KMS-11 (cell line): ENCODE measurements around the gene MALT1.
"Not testable (repeated sequence)": the region's sequence is repeated elsewhere in the genome, so short reads cannot be mapped to it uniquely, and the experiment has no call there.

Experiments used
- H2AFZ ChIP-seq: fragments of 200-600 bp; sonication (generic); 2 replicates; pipeline ENCODE4 v1.6.1; 2016; ENCODE audit warnings: antibody characterized with exemption, mixed run types, low read depth
- H3K27ac ChIP-seq: fragments of 200-600 bp; sonication (generic); 2 replicates; pipeline ENCODE4 v1.6.1; 2016; ENCODE audit warnings: mild to moderate bottlenecking, mixed run types
- H3K27me3 ChIP-seq: fragments of 200-600 bp; sonication (generic); 2 replicates; pipeline ENCODE4 v1.6.1; 2017; ENCODE audit warnings: mild to moderate bottlenecking, low read depth, mixed run types, moderate library complexity; ENCODE audit not compliant: insufficient read depth
- H3K36me3 ChIP-seq: fragments of 200-600 bp; sonication (generic); 2 replicates; pipeline ENCODE4 v1.6.1; 2017; ENCODE audit warnings: mild to moderate bottlenecking, mixed run types; ENCODE audit not compliant: insufficient read depth
- H3K4me1 ChIP-seq: fragments of 200-600 bp; sonication (generic); 2 replicates; pipeline ENCODE4 v1.6.1; 2016; ENCODE audit warnings: mild to moderate bottlenecking, low read depth, mixed run types; ENCODE audit not compliant: poor library complexity, severe bottlenecking
- H3K4me2 ChIP-seq: fragments of 200-600 bp; sonication (generic); 2 replicates; pipeline ENCODE4 v1.7.0; 2016; ENCODE audit warnings: mild to moderate bottlenecking, mixed run types
- H3K4me3 ChIP-seq: fragments of 200-600 bp; sonication (generic); IDR thresholded peaks from 2 replicates; pipeline ENCODE4 v1.6.1; 2017; ENCODE audit warnings: low read depth, low read length, mixed read lengths; ENCODE audit not compliant: insufficient read depth
- H3K79me2 ChIP-seq: fragments of 200-600 bp; sonication (generic); 2 replicates; pipeline ENCODE4 v1.6.1; 2016; ENCODE audit warnings: low read depth, mixed run types; ENCODE audit not compliant: insufficient read depth
- H3K9ac ChIP-seq: fragments of 200-600 bp; sonication (generic); 2 replicates; pipeline ENCODE4 v1.6.1; 2016; ENCODE audit warnings: mild to moderate bottlenecking, mixed run types
- H4K20me1 ChIP-seq: fragments of 200-600 bp; sonication (generic); 2 replicates; pipeline ENCODE4 v1.6.1; 2016; ENCODE audit warnings: mild to moderate bottlenecking, mixed run types; ENCODE audit not compliant: insufficient read depth
- TF ChIP-seq, protein P1 (sequence below): fragments of 200-600 bp; sonication (generic); conservative IDR thresholded peaks from 2 replicates; pipeline ENCODE4 v1.6.1; 2017; ENCODE audit warnings: low read depth, mild to moderate bottlenecking, antibody characterized with exemption, low read length, moderate library complexity, mixed read lengths

MALT1 gene

GRCh38 chr18:58639751-58640427, 31.4 kb upstream of the MALT1 start:
- TF ChIP-seq, protein P1, sequence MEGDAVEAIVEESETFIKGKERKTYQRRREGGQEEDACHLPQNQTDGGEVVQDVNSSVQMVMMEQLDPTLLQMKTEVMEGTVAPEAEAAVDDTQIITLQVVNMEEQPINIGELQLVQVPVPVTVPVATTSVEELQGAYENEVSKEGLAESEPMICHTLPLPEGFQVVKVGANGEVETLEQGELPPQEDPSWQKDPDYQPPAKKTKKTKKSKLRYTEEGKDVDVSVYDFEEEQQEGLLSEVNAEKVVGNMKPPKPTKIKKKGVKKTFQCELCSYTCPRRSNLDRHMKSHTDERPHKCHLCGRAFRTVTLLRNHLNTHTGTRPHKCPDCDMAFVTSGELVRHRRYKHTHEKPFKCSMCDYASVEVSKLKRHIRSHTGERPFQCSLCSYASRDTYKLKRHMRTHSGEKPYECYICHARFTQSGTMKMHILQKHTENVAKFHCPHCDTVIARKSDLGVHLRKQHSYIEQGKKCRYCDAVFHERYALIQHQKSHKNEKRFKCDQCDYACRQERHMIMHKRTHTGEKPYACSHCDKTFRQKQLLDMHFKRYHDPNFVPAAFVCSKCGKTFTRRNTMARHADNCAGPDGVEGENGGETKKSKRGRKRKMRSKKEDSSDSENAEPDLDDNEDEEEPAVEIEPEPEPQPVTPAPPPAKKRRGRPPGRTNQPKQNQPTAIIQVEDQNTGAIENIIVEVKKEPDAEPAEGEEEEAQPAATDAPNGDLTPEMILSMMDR = no peak
- Histone ChIP-seq H3K27me3 (no peaks in the 10 kb centered on the region), H3K4me2 (peak overlapping the region; percentile 3), H2AFZ (no peak overlapping the region), H3K4me3 (no peak overlapping the region), H3K9ac (no peak overlapping the region), H4K20me1 (no peaks in the 10 kb centered on the region), H3K27ac (no peak overlapping the region), H3K4me1 (peaks cover 59% of the 10 kb centered on the region), H3K36me3 (no peaks in the 10 kb centered on the region), H3K79me2 (no peaks in the 10 kb centered on the region)

GRCh38 chr18:58640428-58640805, 30.8 kb upstream of the MALT1 start:
- TF ChIP-seq, protein P1 = no peak
- H3K4me1 ChIP-seq = peaks cover 54% of the 10 kb centered on the region
- no peak overlapping the region for H3K9ac ChIP-seq
- no peaks in the 10 kb centered on the region for H3K27me3 ChIP-seq
- no peaks in the 10 kb centered on the region for H3K36me3 ChIP-seq
- no peak overlapping the region for H3K27ac ChIP-seq
- H3K4me3 ChIP-seq = no peak overlapping the region
- peak overlapping the region; percentile 3 for H3K4me2 ChIP-seq
- H3K79me2 ChIP-seq = no peaks in the 10 kb centered on the region
- no peaks in the 10 kb centered on the region for H4K20me1 ChIP-seq
- no peak overlapping the region for H2AFZ ChIP-seq

- Histone ChIP-seq H4K20me1 (no peaks in the 10 kb centered on the region), H2AFZ (no peak overlapping the region), H3K27me3 (no peaks in the 10 kb centered on the region), H3K4me3 (no peak overlapping the region), H3K36me3 (no peaks in the 10 kb centered on the region), H3K79me2 (no peaks in the 10 kb centered on the region), H3K27ac (no peak overlapping the region), H3K4me1 (peaks cover 48% of the 10 kb centered on the region), H3K9ac (no peak overlapping the region), H3K4me2 (no peak overlapping the region)
- TF ChIP-seq, protein P1 = no peak
Measured at GRCh38 chr18:58640891-58641610, 30.2 kb upstream of the MALT1 start.

GRCh38 chr18:58643557-58643956, 27.7 kb upstream of the MALT1 start:
- not testable (repeated sequence) for H3K9ac ChIP-seq, H3K27ac ChIP-seq, H2AFZ ChIP-seq, H3K4me2 ChIP-seq, H4K20me1 ChIP-seq, H3K4me3 ChIP-seq, H3K36me3 ChIP-seq, H3K27me3 ChIP-seq, H3K79me2 ChIP-seq
- peaks cover 40% of the 10 kb centered on the region for H3K4me1 ChIP-seq

DNA sequence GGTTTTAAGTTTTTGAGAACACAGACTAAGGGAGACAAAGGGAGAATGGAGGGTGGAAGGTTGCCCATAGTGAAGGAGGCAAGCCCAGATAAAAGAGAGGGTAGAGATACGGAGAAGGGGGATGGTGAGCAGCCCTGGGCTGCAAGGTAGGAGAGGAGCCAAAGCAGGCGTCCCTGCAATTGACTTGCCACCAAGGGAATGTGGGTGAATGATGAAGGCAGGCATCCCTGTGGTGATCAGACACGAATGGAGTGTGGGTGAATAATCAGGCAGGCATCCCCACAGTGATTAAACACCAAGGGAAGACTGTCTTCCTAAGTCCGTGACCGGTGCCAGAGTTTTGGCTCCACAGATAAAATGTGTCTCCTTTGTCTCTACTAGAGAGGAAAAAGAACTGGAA, 25.9 kb upstream of the MALT1 start:
- H3K36me3 ChIP-seq = no peaks in the 10 kb centered on the region
- H3K9ac ChIP-seq = no peak overlapping the region
- H3K4me1 ChIP-seq = peaks cover 40% of the 10 kb centered on the region
- H3K4me2 ChIP-seq = no peak overlapping the region
- TF ChIP-seq, protein P1 = no peak
- no peaks in the 10 kb centered on the region for H3K27me3 ChIP-seq
- H4K20me1 ChIP-seq = no peaks in the 10 kb centered on the region
- no peak overlapping the region for H3K4me3 ChIP-seq
- H2AFZ ChIP-seq = no peak overlapping the region
- H3K27ac ChIP-seq = no peak overlapping the region
- no peaks in the 10 kb centered on the region for H3K79me2 ChIP-seq
